Esophagus (tissue), 2 donors: Measurements from ENCODE around the gene CNOT10. TPM values are rescaled to one million over a fixed set of nuclear protein-coding genes. Genes with fewer than 3 reads are reported as not detected.
"Not testable (repeated sequence)": the region's sequence is repeated elsewhere in the genome, so short reads cannot be mapped to it uniquely, and the experiment has no call there.

Experiments
- H3K27ac ChIP-seq, 2 donors: one replicate each; pipeline ENCODE4 v1.5.1; 2013; ENCODE audit warnings: low read depth in 2 of 2, mild to moderate bottlenecking in 2 of 2, inconsistent platforms in 1 of 2, low read length in 1 of 2, moderate library complexity in 1 of 2
- H3K27me3 ChIP-seq, 2 donors: one replicate each; pipeline ENCODE4 v1.6.1; 2013; ENCODE audit warnings: low read length in 2 of 2, control low read depth in 1 of 2, mild to moderate bottlenecking in 1 of 2; ENCODE audit not compliant: insufficient read depth in 2 of 2, control insufficient read depth in 1 of 2
- H3K36me3 ChIP-seq, 2 donors: one replicate each; pipeline ENCODE4 v1.6.1; 2013; ENCODE audit warnings: low read length in 1 of 2; ENCODE audit not compliant: control insufficient read depth in 2 of 2, insufficient read depth in 2 of 2
- H3K4me1 ChIP-seq, 2 donors: one replicate each; pipeline ENCODE4 v1.6.1; 2013; ENCODE audit warnings: low read length in 1 of 2; ENCODE audit not compliant: control insufficient read depth in 2 of 2, insufficient read depth in 2 of 2
- H3K4me3 ChIP-seq, 2 donors: one replicate each; pipeline ENCODE4 v1.5.1; 2013; ENCODE audit warnings: low read length in 2 of 2, mild to moderate bottlenecking in 2 of 2, low read depth in 1 of 2, moderate library complexity in 1 of 2
- H3K9me3 ChIP-seq, 2 donors: one replicate each; pipeline ENCODE4 v1.6.1; 2013; ENCODE audit warnings: mild to moderate bottlenecking in 2 of 2, low read depth in 1 of 2, low read length in 1 of 2, moderate library complexity in 1 of 2; ENCODE audit not compliant: control insufficient read depth in 2 of 2, insufficient read depth in 1 of 2
- WGBS, 2 donors: extraction: QIAGEN DNeasy Blood & Tissue Kit; methylation state at CpG; one replicate each; pipeline ENCODE4 v1.1.7; 2013; 5-methylcytosine and 5-hydroxymethylcytosine counted together
- polyA plus RNA-seq, 2 donors: library from polyadenylated mRNA; stranded (reverse); fragments of 200-250 nt; gene quantifications; one replicate each; pipeline ENCODE4 v1.2.3, GENCODE V29; 2013
- donor health status: healthy with polysubstance abuse.
- donor health status: Bipolar disorder and iron deficiency.

The CNOT10 gene
- polyA plus RNA-seq, 2 donors = 11.7 to 12.8 TPM

DNA sequence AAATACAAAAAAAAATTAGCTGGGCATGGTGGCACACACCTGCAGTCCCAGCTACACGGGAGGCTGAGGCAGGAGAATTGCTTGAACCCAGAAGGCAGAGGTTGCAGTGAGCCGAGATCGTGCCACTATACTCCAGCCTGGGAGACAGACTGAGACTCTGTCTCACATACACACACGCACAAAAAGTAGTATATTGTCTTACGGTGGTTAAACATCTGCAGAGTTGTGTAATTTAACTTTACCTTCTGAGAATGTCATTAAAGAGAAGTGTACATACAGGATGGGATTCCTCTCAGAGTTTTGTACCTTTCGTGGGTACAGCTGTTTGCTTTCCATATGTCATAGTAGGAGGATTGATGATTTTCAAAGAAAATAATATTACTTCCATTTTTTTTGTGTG, 58.5 kb downstream of the CNOT10 start:
- not testable (repeated sequence) for H3K4me1 ChIP-seq, H3K36me3 ChIP-seq, H3K27me3 ChIP-seq, H3K9me3 ChIP-seq, H3K27ac ChIP-seq, H3K4me3 ChIP-seq
- WGBS, 2 donors = 92 to 96% methylated on average over 6 of the region's 6 CpGs

- H3K9me3 ChIP-seq = no peaks in the 10 kb centered on the region
- H3K27me3 ChIP-seq = no peaks in the 10 kb centered on the region
- H3K27ac ChIP-seq = no peak overlapping the region
- H3K4me3 ChIP-seq = no peak overlapping the region
- H3K36me3 ChIP-seq = peaks cover 0 to 4% of the 10 kb centered on the region in 2 donors
- H3K4me1 ChIP-seq = no peaks in the 10 kb centered on the region
- 63 to 73% methylated on average over 2 of the region's 2 CpGs for WGBS, 2 donors
Observed at GRCh38 chr3:32743934-32744333, 58.9 kb downstream of the CNOT10 start.

DNA sequence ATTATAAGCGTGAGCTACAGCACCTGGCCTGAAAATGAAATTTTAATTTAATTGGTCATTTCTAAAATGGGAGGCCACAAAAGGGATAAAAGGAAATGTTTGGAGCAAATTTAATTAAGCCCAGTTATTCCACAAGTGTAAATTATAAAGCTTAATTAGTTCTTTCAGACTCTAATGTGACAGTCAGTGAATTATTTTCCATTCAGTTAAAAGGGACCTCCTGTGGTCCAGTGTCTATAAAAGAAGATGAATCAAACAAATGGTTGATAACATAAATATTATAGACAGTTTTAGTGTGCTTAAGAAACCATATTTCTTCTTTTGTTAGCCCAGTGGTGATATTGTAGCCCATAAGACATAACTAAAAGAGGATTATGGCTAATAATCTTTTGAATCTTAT, 66.4 kb downstream of the CNOT10 start:
- H3K9me3 ChIP-seq = no peaks in the 10 kb centered on the region
- H3K36me3 ChIP-seq = peaks cover 0 to 3% of the 10 kb centered on the region in 2 donors
- H3K27me3 ChIP-seq = no peaks in the 10 kb centered on the region
- no peaks in the 10 kb centered on the region for H3K4me1 ChIP-seq
- no peak overlapping the region for H3K27ac ChIP-seq
- H3K4me3 ChIP-seq = no peak overlapping the region
- 94 to 96% methylated on average over 1 of the region's 1 CpG for WGBS, 2 donors

- 81 to 87% methylated on average over 3 of the region's 3 CpGs for WGBS, 2 donors
- peaks cover 0 to 5% of the 10 kb centered on the region in 2 donors for H3K36me3 ChIP-seq
- no peaks in the 10 kb centered on the region for H3K9me3 ChIP-seq
- no peak overlapping the region for H3K27ac ChIP-seq
- no peak overlapping the region for H3K4me3 ChIP-seq
- H3K4me1 ChIP-seq = no peaks in the 10 kb centered on the region
- no peaks in the 10 kb centered on the region for H3K27me3 ChIP-seq
Observed at GRCh38 chr3:32755761-32756160, 70.8 kb downstream of the CNOT10 start.

GRCh38 chr3:32757618-32758374, 72.8 kb downstream of the CNOT10 start:
- WGBS, 2 donors = 74 to 80% methylated on average over 2 of the region's 2 CpGs

DNA sequence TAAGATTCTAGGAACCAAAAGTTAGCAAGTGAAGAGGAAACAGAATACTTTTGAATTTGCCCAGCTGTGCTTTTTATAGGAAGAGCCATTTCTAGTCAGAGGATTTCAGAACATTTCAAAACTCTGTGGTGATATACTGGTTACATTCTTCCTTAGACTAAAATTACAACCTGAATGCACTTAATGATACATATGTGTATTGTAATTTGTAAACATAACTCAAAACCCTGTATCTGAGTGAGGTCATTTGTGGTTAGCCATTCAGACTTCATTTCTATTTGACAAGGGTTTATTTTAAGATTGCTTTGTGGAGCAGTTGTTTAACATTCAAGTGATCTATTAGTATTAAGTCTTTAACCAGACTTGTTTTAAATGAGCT, 73.4 kb downstream of the CNOT10 start:
- Histone ChIP-seq H3K4me3 (no peak overlapping the region), H3K4me1 (no peaks in the 10 kb centered on the region), H3K27ac (no peak overlapping the region), H3K27me3 (no peaks in the 10 kb centered on the region), H3K9me3 (no peaks in the 10 kb centered on the region), H3K36me3 (peaks cover 0 to 2% of the 10 kb centered on the region in 2 donors)

More at GRCh38 chr3:32757618-32758374, 72.8 kb downstream of the CNOT10 start:
- Histone ChIP-seq H3K27me3 (no peaks in the 10 kb centered on the region), H3K27ac (no peak overlapping the region), H3K4me1 (no peaks in the 10 kb centered on the region), H3K36me3 (peaks cover 0 to 3% of the 10 kb centered on the region in 2 donors), H3K9me3 (no peaks in the 10 kb centered on the region), H3K4me3 (no peak overlapping the region)

DNA sequence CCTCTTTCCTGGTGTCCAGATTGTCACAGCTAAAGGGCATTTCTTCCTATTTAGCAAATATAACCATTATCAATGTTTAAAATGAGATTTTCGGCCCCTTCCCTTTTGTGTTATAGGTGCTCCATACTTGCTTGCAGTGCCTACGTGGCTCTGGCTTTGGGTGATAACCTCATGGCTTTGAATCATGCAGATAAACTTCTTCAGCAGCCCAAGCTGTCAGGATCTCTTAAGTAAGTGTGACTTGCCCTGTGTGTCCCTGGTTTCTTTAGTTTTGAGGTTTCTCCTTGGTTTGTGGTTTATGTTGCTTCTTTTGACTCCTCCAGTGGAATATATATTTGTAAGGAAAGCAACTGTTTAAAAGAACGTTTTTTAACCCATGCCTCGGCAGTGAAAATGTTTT, 74.4 kb downstream of the CNOT10 start:
- peaks cover under 1 to 2% of the 10 kb centered on the region in 2 donors for H3K36me3 ChIP-seq
- no peaks in the 10 kb centered on the region for H3K27me3 ChIP-seq
- H3K4me1 ChIP-seq = no peaks in the 10 kb centered on the region
- 86 to 88% methylated on average over 4 of the region's 4 CpGs for WGBS, 2 donors
- H3K9me3 ChIP-seq = no peaks in the 10 kb centered on the region
- H3K4me3 ChIP-seq = no peak overlapping the region
- no peak overlapping the region for H3K27ac ChIP-seq

- WGBS, 2 donors = 81 to 88% methylated on average over 8 of the region's 8 CpGs
- H3K27me3 ChIP-seq = no peaks in the 10 kb centered on the region
- H3K4me1 ChIP-seq = no peaks in the 10 kb centered on the region
- H3K36me3 ChIP-seq = peaks cover 0 to 3% of the 10 kb centered on the region in 2 donors
- no peak overlapping the region for H3K4me3 ChIP-seq
- H3K9me3 ChIP-seq = no peaks in the 10 kb centered on the region
- H3K27ac ChIP-seq = no peak overlapping the region
Observed at GRCh38 chr3:32764481-32764880, 79.5 kb downstream of the CNOT10 start.

GRCh38 chr3:32778389-32778788, 93.4 kb downstream of the CNOT10 start:
- Histone ChIP-seq H3K27ac (no peak overlapping the region), H3K9me3 (no peaks in the 10 kb centered on the region), H3K36me3 (peaks cover 0 to 2% of the 10 kb centered on the region in 2 donors), H3K27me3 (no peaks in the 10 kb centered on the region), H3K4me1 (peaks cover 0 to 5% of the 10 kb centered on the region in 2 donors), H3K4me3 (no peak overlapping the region)
- 92 to 95% methylated on average over 4 of the region's 4 CpGs for WGBS, 2 donors

DNA sequence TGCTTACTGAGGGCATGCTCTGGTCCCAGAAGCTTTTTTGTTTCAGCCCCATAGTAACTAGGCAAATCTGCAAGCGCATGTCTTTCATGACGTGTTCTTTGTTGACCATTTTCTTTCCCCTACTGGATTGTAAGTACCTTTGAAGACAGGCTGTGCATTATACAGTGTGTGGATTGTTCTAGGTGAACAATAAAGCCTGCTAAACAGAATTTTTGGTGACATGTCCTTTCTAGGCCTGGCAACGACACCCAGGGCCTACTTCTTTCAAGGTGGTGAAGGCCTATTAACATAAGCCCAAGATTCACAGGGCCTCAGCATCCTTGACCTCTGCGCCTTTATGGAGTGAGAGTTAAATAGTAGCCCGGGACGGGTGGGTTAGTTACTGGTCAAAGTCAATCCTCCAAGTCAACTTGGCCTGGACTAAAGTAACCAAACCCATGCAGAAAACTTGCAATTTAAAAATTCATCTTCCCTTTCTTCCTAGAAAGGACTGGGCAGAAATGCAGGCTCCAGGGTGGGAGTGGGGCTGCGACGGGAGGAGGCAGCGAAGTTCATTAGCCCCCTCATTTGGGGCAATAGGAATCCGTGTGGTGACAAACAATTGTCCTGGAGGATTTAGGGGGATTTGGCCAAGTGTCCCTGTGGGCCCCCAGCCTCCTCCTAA, 95.2 kb downstream of the CNOT10 start:
- H3K9me3 ChIP-seq = no peaks in the 10 kb centered on the region
- no peaks in the 10 kb centered on the region for H3K36me3 ChIP-seq
- WGBS, 2 donors = 89 to 91% methylated on average over 10 of the region's 10 CpGs
- no peak overlapping the region for H3K27ac ChIP-seq
- H3K4me1 ChIP-seq = peaks cover 0 to 5% of the 10 kb centered on the region in 2 donors
- no peak overlapping the region for H3K4me3 ChIP-seq
- no peaks in the 10 kb centered on the region for H3K27me3 ChIP-seq
